GM21526 (cell line): ENCODE measurements around the gene SLC45A1.

Source experiments
- ATAC-seq: cut with Tn5 transposase; IDR thresholded peaks from one replicate; pipeline ENCODE4 v1.9.1; 2021; ENCODE audit warnings: moderate library complexity; ENCODE audit not compliant: unreplicated experiment, low FRiP score

Gene SLC45A1

GRCh38 chr1:8334106-8334851 is 16.4 kb downstream of the SLC45A1 start:
- no peak for ATAC-seq

GRCh38 chr1:8335246-8335645 is 17.3 kb downstream of the SLC45A1 start:
- ATAC-seq: no peak

GRCh38 chr1:8337776-8338525 is 20.0 kb downstream of the SLC45A1 start:
- no peak for ATAC-seq

- no peak for ATAC-seq
These were observed 20.8 kb downstream of the SLC45A1 start for GRCh38 chr1:8338526-8339202.

GRCh38 chr1:8339203-8339600 is 21.3 kb downstream of the SLC45A1 start:
- ATAC-seq: no peak

- ATAC-seq: no peak
These were observed 22.5 kb downstream of the SLC45A1 start for GRCh38 chr1:8340448-8340847.

- no peak for ATAC-seq
These were observed 24.4 kb downstream of the SLC45A1 start for GRCh38 chr1:8342325-8342724.

GRCh38 chr1:8343044-8343443 is 25.1 kb downstream of the SLC45A1 start:
- no peak for ATAC-seq

- ATAC-seq: no peak
These were observed 25.6 kb downstream of the SLC45A1 start for GRCh38 chr1:8343464-8344001.

- ATAC-seq: no peak
These were observed 27.1 kb downstream of the SLC45A1 start for GRCh38 chr1:8344893-8345507.

GRCh38 chr1:8345621-8346415 is 27.9 kb downstream of the SLC45A1 start:
- ATAC-seq: no peak

GRCh38 chr1:8347635-8348034 is 29.7 kb downstream of the SLC45A1 start:
- no peak for ATAC-seq

GRCh38 chr1:8348047-8348776 is 30.3 kb downstream of the SLC45A1 start:
- ATAC-seq: no peak

GRCh38 chr1:8348777-8349472 is 31.0 kb downstream of the SLC45A1 start:
- no peak for ATAC-seq

GRCh38 chr1:8349473-8349865 is 31.6 kb downstream of the SLC45A1 start:
- no peak for ATAC-seq

- no peak for ATAC-seq
These were observed 32.0 kb downstream of the SLC45A1 start for GRCh38 chr1:8349961-8350360.

- no peak for ATAC-seq
These were observed 33.2 kb downstream of the SLC45A1 start for GRCh38 chr1:8350914-8351684.
